NCI-H2081 treated with DMSO at 0.1 percent for 48 hours (cell line): ENCODE measurements around the gene GAK.
"Not testable (repeated sequence)": the region's sequence is repeated elsewhere in the genome, so short reads cannot be mapped to it uniquely, and the experiment has no call there.

Experiments used
- DNase-seq: peaks from one replicate; lab custom pipeline; 2025; lab: John Stamatoyannopoulos, UW

Gene GAK

DNA sequence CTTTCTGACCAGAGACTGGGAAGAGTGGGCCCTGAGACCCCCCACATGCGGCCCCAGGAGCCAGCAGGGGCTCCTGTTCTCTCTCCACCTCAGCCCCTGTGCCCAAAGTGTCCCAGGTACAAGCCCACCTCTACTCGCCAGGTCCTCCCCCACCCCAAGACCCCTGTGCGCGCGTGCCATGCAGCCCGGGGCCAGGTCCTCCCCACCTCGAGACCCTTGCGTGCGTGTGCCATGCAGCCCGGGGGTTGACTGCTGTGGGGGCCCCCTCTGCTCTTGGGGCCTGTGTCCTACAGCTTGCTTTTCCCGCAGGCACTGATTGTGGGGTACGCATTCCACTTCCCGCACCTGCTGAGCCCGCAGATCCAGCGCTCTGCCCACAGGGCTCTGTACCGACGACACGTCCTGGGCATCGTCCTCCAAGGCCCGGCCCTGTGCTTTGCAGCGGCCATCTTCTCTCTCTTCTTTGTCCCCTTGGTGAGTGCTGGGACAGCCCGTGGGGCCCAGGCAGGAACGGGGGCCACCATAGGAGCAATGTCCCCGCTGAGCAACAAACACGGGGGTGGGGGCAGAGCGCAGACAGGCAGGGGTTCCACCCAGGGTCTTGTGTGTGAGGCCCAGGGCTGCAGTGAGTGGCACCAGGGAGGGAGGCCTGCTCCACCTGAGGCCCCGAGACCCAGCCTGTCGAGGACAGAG, 20.9 kb upstream of the GAK start:
- no peak for DNase-seq

DNA sequence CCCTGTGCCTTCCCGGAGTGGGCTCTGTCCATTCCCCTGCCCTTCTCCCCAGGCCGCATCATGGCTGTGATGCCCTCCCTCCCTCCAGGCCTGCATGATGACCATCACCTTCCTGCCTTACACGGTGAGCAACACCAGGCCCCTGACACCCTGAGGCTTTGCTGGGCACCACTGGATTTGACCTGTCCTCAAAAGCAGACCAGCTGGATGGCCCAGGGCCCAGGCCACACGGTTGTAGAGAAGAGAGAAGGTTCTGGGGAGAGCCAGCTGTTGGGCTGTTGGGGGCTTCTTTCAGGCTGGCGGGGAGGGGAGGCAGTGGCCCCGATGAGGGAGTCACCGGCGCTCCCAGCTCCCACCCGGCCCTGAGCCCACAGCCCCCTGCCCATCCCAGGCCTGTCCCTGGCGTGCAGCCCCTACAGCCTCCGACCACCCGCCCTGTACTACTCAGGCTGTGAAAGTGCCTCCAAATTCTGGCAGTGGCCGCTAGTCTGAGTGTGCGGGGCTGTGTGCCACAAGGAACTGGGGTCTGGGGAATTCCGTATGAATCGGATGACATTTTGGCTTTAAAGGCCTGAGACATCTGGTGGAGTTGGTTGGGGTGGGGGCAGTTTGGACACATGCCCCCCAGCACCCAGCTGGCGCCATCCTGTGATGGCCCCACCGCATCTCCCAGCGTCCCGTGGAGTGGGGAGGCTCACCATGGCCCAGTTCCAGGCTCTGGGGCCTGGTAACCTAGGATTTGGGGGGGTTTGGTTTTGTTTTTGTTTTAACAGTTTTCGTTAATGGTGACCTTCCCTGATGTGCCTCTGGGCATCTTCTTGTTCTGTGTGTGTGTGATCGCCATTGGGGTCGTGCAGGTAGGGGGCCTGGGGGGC, 19.7 kb upstream of the GAK start:
- DNase-seq, result no peak

DNA sequence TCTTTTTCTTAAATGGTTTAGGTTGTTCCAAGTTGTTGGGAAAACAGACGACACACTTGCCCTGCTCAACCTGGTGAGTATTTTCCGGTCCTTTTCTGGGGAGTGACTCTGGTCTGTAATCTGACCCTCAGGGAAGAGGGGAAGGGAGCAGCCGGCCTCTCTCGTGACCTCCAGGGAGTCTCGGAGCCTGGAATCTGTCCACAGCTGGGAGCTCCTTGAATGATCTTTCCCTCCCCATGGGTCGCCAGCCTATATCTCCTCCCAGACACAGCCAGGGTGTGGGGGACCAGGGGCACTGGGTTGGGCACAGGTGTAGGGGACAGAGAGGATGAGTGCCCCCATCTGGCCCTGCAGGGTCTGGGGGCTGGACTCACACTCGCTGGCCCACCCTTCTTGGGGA, 19.1 kb upstream of the GAK start:
- DNase-seq, result no peak

DNA sequence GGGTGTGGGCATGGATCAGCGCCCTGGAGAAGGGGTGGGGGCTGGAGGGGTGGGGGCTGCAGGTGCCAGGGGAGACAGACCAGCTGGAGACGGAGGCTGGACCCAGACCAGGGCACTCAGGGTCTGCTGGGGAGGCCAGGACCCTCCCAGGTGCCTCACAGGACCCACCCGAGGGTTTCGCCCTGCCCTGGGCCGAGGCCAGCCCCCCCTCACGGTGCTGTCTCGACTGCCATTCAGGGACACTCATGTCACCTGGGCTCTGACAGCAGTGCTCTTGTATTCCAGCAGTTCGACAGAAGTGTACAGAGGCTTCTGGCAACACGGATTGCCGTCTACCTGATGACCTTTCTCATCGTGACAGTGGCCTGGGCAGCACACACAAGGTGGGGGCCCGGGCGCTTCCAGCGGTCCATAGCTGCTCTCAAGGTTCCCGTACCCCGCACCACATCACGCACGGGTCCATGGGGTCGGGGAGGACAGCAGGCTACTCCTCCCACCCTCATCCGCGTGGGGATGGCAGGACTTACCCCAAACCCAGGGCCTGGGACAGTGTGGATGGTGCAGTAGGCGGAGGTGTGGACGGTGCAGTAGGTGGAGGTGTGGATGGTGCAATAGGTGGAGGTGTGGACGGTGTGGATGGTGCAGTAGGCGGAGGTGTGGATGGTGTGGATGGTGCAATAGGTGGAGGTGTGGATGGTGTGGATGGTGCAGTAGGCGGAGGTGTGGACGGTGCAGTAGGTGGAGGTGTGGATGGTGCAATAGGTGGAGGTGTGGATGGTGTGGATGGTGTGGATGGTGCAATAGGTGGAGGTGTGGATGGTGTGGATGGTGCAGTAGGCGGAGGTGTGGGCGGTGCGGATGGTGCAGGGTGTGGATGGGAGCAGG, 18.3 kb upstream of the GAK start:
- no peak for DNase-seq

DNA sequence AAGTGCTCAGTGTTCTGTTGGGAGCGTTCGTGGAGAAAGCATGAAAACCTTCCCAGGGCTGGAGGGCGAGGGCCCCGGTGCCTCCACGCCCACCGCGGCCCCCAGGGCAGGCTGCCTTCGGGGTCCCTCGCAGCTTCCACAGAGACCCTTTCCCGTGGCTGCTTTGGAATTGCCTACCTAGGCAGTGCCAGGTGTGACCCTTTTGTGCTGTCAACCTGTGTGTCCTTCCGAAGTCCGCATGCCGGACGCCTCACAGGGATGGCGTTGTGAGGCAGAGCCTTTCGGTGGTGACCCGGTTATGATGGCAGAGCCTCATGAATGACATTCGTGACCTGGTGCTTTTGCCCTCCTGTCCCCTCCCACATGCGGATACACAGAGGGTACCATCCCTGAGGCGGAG, 17.5 kb upstream of the GAK start:
- DNase-seq, result no peak

DNA sequence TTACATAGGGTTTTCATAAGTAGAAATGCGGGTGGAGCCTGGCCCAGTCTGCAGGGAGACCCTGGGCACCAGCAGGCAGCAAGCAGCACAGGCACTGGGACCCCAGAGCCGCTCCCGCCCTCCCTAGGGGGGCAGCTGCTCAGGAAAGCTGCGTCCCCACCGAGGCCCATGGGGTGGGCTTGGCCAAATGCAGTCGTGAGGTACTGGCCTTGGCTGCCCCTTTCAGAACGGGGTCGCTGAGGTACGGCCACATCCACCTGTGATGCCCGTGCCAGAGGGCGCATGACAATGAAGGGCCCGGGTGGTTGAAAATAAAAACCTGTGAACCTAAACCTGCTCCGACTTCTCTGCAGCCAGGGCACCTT, 16.8 kb upstream of the GAK start:
- DNase-seq, result no peak

DNA sequence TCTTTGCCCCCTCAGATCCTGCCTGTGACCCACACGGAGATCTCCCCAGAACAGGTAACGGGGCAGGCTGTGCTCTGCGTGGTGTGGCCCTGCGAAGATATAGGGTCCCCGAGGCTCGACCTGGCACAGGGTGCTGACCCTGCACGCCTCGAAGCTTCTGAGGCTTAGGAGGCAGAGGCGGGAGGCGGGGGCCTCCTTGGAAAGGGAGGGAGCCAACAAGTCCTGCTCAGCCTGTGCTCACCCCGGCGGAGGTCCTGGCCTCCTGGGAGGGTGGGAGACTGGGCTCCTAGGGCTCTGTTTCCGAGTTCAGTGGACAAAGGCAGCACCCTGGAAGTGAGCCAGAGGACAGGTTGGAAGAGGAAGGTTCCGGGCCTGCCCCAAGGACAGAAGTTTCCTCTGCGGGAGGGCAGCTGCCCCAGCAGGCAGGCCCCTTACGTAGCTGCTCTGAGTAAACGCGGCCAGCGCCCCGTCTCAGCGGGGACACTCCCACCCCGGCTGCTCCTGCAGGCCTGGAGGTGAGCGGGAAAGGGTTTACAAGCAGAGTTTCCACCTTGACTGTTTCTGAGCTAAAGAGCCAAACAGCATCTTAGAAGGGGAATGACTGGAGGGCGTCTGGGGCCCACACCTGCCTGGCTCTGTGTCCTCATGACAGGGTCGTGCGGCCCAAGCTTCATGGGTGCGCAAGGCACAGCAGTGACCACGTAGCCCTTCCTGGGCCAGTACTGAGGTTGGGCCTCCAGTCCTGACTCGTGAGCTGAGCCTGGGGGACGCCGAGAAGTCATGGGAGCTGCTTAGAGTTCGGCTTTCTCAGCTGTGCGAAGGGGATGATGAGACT, 16.2 kb upstream of the GAK start:
- DNase-seq, result no peak

DNA sequence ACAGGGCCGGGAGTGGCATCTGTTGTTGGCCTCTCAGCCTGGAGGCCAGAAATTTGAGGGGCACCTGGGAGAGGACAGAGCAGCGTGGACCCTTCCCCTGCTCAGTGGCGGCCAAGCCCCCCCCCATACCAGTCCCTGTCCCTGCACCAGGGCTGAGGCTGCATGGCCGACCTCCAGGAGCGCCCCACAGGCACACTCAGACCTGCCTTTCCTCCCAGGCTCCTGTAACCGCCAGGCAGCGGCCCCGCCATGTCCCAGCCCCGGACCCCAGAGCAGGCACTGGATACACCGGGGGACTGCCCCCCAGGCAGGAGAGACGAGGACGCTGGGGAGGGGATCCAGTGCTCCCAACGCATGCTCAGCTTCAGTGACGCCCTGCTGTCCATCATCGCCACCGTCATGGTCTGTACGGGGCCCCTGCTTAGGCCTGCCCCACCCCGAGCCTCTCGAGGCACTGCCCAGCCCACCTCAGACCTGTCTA, 15.4 kb upstream of the GAK start:
- DNase-seq, result no peak

DNA sequence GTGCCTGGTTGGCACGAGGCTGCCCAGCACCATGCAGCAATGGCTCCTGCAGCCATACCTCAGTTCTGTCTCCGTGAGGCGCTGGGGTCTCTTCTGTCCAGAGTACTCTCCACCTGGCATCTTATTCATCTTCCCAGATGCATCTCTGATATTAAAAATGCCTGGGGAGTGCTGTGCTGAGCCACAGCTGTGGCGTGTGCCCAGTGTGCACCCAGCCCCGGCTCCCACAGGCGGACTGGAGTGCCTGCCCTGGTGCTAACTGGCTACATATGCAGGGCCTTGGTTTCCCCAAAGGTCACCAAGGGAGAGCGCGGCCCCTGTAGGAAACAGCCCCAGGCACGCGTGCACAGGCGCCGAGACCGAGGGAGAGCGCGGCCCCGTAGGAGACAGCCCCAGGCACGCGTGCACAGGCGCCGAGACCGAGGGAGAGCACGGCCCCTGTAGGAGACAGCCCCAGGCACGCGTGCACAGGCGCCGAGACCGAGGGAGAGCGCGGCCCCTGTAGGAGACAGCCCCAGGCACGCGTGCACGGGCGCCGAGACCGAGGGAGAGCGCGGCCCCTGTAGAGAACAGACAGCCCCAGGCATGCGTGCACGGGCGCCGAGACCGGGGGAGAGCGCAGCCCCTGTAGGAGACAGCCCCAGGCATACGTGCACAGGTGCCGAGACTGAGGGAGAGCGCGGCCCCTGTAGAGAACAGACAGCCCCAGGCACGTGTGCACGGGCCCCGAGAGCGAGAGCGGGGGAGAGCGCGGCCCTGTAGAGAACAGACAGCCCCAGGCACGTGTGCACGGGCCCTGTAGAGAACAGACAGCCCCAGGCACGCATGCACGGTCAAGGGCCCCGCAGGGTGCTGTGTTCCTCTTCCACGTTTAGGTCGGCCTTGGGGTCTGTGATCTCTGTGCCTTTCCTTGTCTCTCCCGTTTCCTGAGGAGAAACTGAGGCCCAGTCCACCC, 14.7 kb upstream of the GAK start:
- no peak for DNase-seq

DNA sequence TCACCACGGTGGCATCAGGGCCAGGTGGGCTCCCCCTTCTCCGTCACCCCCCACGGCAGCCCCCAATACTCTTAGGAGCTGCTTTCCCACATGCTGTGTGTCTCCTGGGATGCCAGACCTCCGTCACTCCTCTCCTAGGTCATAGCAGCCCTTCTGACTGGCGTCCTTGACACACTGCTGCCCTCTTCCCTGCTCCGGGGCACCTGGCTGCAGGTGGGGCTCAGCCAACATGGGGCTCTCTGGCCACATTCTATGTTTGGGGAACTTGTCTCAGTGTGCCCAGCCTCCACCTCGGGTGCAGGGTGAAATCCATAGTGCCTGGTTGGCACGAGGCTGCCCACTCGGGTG, 14.0 kb upstream of the GAK start:
- no peak for DNase-seq

DNA sequence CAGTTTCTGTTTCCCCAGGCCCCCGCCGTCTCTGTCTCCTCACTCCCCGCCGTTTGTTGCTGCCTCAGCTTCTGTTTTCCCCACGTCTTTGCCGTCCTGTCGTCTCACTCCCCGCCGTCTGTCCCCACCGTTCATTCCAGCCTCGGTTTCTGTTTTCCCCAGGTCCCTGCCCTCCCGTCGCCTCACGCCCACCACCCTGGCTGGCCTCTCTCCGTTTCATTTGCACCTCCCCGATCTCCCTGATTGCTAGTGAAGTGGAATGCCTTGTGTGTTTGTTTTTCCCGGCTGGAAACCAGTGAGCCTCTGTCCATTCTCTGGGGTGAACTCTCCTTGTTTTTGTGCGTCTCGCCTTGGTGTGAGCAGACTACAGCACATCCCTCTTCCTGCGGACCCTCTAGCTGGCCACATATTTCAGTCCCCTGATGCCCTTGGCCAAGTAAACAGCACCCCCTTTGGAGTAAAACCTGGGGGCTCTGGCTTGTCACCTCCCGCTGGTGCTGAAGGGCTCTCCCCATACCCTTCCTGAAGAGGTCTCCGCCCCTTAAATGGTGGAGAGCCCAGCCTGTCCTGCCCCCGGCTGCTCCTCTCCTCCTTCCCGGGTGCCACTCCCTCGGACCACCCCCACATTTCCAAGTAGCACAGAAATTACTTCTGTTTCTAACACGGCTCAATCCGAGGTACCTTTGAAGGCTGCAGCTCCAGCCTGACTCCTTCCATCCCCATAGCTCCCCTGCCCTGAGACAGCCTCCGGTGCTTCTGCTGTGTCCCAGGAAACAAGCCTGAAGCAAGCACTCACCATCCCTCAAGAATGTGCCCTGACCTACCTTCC, 13.4 kb upstream of the GAK start:
- no peak for DNase-seq

DNA sequence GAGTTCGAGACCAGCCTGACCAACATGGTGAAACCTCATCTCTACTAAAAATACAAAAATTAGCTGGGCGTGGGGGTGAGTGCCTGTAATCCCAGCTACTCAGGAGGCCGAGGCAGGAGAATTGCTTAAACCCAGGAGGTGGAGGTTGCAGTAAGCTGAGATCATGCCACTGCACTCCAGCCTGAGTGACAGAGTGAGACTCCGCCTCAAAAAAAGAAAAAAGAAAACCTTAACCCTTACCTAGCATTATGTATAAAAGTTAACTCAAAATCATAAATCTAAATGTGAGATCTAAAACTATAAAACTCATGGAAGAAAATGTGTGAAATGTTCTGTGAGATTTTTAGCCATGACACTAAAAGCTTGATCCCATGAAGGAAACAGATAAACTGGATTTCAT, 7.4 kb upstream of the GAK start:
- DNase-seq, result not testable (repeated sequence)

DNA sequence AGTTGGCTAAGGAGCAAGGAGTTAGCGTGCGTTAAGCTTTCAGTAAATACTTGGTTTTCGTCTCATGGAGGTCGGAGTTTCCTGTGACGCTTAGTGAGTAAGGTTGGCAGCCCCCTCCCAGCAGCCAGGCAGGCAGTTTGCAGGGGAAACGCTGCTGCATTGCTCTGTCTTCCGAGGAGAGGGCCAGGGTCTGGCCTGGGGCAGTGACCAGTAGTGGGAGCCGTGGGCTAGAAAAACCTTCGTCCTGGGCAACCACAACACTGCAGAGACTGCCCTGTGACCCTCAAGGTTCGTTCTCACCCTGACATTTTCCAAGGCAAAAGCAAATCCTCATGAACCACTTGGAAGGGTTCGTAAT, 576 bp upstream of the GAK start:
- DNase-seq, result no peak

DNA sequence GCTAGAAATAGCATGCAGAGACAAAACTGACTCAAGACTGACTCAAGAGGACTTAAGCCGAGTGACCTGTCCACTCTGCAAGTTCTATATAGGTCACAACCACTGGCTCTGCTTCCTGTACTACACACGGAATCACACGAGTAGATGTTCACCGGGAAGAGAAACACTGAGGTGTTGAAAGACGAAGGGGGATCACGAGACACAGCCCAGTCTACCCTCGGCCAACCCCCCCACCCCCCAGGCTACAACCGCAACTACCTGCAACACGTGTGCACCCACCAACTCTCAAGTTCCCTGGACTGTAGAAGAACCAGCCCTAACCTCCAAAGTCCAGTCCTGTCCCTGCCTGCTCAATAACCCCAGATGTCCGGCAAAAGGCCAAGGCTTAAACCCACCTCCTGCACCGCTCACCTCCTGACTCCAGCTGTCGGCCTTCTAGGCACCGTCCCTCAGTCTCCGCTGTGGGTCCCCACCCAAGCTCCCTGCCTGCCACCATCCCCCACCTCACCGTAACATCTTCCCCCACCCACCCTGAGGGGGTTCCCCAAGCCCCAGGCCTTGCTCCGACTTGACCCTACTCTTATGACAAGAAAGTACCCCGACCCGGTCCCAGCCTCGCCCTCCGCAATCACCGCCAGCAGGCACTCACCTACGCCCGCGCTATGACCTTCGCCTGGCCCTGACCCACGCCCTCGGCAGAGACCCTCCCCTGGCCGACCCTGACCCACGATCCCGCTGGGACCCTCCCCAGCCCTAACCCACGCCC, 739 bp downstream of the GAK start:
- no peak for DNase-seq

DNA sequence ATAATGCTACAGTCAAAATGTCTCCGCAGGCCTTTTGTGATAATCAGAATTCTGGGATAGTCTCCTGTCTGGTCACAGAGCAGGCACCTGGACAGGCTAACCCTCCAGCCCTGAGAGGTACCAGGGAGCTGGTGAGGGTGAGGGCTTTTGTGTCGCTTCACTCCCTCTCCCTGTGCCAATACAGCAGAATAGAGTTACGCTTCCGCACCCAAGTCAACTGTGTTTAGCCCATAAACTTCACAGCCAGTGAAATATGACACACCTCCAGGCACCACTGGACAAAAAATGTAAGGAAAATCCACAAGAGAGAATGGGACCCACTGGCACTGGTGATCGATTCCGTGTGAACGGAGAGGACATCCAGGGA, 1.3 kb downstream of the GAK start:
- DNase-seq, result no peak

DNA sequence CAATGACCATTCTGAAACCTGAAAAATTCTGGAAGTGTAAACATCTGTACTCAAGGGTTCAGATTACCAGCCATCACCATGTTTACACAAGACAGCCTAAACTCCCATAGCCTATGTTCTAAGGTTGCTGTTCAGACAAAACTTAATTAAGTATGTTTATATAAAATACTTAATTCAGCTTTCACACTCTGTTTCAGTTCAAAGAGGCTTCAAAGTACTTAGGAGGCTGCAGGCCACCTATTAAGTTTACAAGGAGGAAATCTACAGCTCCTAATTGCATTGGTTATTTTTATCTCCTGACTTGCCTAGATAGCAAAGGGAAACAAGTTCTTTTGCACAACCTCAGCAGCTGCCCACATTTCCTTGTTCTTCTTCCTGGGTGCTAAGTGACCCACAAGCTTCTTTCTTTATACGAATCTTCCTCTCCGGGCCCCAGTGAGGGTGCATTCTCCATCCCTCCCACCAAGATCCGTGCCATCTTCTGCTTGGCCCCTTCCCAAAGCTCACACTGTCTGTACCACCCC, 2.0 kb downstream of the GAK start:
- DNase-seq, result no peak

DNA sequence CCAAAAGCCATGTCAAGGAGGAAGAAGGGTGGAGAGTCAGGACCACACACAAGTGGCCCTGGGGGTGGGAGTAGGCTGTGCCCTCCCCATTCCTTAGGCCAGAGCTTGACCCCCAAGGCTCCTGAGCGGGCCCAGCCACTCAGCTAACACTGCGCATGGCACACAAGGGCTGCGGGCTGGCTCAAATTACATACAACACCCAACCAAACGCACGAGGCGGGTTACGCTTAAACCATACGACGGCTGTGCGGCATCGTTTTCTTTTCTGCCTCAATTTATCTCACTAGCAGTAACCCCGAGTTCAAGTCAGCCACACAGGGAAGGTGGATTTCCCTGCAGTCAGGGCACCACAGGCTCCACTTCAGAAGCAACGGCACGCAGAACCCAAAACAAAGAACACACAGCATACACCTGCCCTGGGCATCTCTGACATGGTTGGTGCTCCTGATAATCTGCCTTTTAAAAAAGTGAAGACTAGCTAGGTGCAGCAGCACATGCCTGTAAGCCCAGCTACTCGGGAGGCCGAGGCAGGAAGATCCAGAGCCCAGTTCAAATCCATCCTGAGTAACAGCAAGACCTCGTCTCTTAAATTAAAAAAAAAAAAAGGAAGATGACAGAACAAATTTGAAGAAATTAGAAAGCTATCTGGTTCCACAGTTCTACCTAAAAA, 2.9 kb downstream of the GAK start:
- no peak for DNase-seq

DNA sequence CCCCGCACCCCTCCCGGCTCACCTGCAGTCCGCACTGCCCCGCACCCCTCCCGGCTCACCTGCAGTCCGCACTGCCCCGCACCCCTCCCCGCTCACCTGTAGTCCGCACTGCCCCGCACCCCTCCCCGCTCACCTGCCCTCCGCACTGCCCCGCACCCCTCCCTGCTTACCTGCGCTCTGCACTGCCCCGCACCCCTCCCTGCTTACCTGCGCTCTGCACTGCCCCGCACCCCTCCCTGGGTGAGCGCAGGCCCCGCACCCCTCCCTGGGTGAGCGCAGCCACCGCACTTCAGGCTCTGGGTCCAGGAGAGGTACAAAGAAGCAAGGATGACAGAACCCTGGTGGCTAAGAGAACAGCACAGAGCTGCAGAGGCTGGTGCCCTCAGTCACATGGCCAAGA, 4.5 kb downstream of the GAK start:
- DNase-seq, result not testable (repeated sequence)
